ENCODE results near the gene GNS. TPM values are rescaled to one million over a fixed set of nuclear protein-coding genes. Genes with fewer than 3 reads are reported as not detected.

GNS gene
- total and polyA plus RNA-seq, 10 of the 15 experiments (the other 5 are each of a cell fraction or from before 2014, with no cell fraction given), result 4.1 to 33.8 (median 19.1) TPM

DNA sequence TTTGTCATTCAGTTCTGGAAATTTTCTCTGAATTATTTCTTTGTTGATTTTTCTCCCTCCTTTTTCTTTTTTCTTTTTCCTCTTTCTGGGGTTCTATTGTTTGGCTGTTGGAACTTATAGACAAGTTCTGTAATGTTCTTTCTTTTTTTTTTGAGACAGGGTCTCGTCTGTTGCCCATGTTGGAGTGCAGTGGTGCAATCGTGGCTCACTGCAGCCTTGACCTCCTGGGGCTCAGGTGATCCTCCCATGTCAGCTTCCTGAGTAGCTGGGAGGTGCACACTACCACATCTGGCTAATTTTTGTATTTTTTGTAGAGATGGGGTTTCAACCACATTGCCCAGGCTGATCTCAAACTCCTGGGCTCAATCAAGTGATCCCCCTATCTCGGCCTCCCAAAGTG is 35.1 kb upstream of the GNS start:
- no TSS peak for BruUV-seq (replicated peaks)
- H3K4me2 ChIP-seq (ENCODE audit: control insufficient read depth, insufficient read depth), result no peak overlapping the region
- H3K4me3 ChIP-seq, result no peak overlapping the region
- ChIA-PET SMC1A (ENCODE audit: uncharacterized antibody, unreplicated experiment) (interaction anchor here (2.4 to 8.8 kb wide), 3 partner anchors 9 to 439 kb away, joined by 11 to 130 read pairs (median 22); no protein-coding TSS in a partner anchor), POLR2A (no interaction called here), CTCF (interaction anchor here (0.5 to 5.2 kb wide), 13 partner anchors 7 to 438 kb away, joined by 3 to 72 read pairs (median 8); no protein-coding TSS in a partner anchor), RAD21 (ENCODE audit: unreplicated experiment) (interaction anchor here (1.2 to 3.4 kb wide), 3 partner anchors 89 to 439 kb away, joined by 7 to 39 read pairs (median 24); no protein-coding TSS in a partner anchor)
- no peak overlapping the region for H3K27ac ChIP-seq (ENCODE audit: control insufficient read depth, insufficient read depth)
- no peaks in the 10 kb centered on the region for H3K9me3 ChIP-seq (replicated peaks; ENCODE audit: control insufficient read depth, insufficient read depth, low read length)
- H3K9ac ChIP-seq (ENCODE audit: control insufficient read depth, insufficient read depth, low read length), result no peak overlapping the region
- no peaks in the 10 kb centered on the region for H4K20me1 ChIP-seq (ENCODE audit: control insufficient read depth, insufficient read depth)
- 12% methylated on average over 3 of the region's 3 CpGs for WGBS (ENCODE audit: insufficient coverage, insufficient replicate concordance, low lambda C conversion rate, missing lambda C conversion rate)
- FAIRE-seq (no peak), DNase-seq (ENCODE audit: low read depth, low spot score) (no peak), ATAC-seq (no peak)
- TF ChIP-seq MEF2A (IDR thresholded peaks at IDR 0.05; ENCODE audit: insufficient read depth, low read depth, low read length), result no peak
- in situ Hi-C loops (cut with MboI) (loop anchor here (10.0 kb wide), 1 partner anchor 440 kb away; no protein-coding TSS in a partner anchor), intact Hi-C loops (cut with micrococcal nuclease; ENCODE audit: unreplicated experiment) (no loop called here)
- no peaks in the 10 kb centered on the region for H3K36me3 ChIP-seq (ENCODE audit: control insufficient read depth in 2 of 2, insufficient read depth in 2 of 2, low read length in 1 of 2)
- H2AFZ ChIP-seq (ENCODE audit: control insufficient read depth, low read depth, low read length), result no peak overlapping the region
- no peaks in the 10 kb centered on the region for H3K27me3 ChIP-seq (replicated peaks in 1 of 2; ENCODE audit: control insufficient read depth in 2 of 2, insufficient read depth in 2 of 2, low read length in 1 of 2)
- no peaks in the 10 kb centered on the region for H3K4me1 ChIP-seq (ENCODE audit: control insufficient read depth, insufficient read depth, low read length)
- H3K79me2 ChIP-seq (ENCODE audit: control insufficient read depth, insufficient read depth, low read length), result no peaks in the 10 kb centered on the region

DNA sequence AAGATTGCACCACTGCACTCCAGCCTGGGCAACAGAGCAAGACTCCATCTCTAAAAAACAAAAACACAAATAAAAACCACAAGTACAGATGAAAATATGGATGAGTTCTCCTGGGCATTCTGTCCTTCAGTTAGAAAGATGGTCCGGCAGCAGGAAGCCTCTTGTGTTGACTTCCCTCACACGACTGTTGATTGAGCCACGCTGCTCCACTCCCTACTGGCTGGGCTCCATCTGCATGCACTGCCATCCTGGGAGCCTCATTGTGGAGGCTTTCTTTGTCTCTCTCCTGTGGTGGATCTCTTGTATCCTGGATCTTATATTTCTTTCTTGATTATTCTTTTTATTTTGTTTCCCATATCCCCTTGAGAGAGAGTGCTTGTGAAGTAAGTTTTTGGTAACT is 34.4 kb upstream of the GNS start:
- ATAC-seq (no peak), FAIRE-seq (no peak), DNase-seq (ENCODE audit: low read depth, low spot score) (no peak)
- ChIA-PET SMC1A (ENCODE audit: uncharacterized antibody, unreplicated experiment) (no interaction called here), RAD21 (ENCODE audit: unreplicated experiment) (no interaction called here), CTCF (interaction anchor here (0.9 to 2.4 kb wide), 6 partner anchors 8 to 416 kb away, joined by 3 to 10 read pairs (median 6); no protein-coding TSS in a partner anchor), POLR2A (no interaction called here)
- H3K9ac ChIP-seq (ENCODE audit: control insufficient read depth, insufficient read depth, low read length), result no peak overlapping the region
- intact Hi-C loops (cut with micrococcal nuclease; ENCODE audit: unreplicated experiment) (no loop called here), in situ Hi-C loops (cut with MboI) (loop anchor here (10.0 kb wide), 1 partner anchor 441 kb away; no protein-coding TSS in a partner anchor)
- no peaks in the 10 kb centered on the region for H3K9me3 ChIP-seq (replicated peaks; ENCODE audit: control insufficient read depth, insufficient read depth, low read length)
- H2AFZ ChIP-seq (ENCODE audit: control insufficient read depth, low read depth, low read length), result no peak overlapping the region
- TF ChIP-seq EED (IDR thresholded peaks at IDR 0.05; ENCODE audit: low read depth), result no peak
- no peak for TF ChIP-seq BHLHE40 (IDR thresholded peaks at IDR 0.05; ENCODE audit: borderline replicate concordance in 1 of 2, low read depth in 2 of 2, low read length in 1 of 2)
- no TSS peak for BruUV-seq (replicated peaks)
- WGBS (ENCODE audit: insufficient coverage, insufficient replicate concordance, low lambda C conversion rate, missing lambda C conversion rate), result 78% methylated on average over 3 of the region's 3 CpGs
- no peaks in the 10 kb centered on the region for H3K27me3 ChIP-seq (replicated peaks in 1 of 2; ENCODE audit: control insufficient read depth in 2 of 2, insufficient read depth in 2 of 2, low read length in 1 of 2)
- H3K4me2 ChIP-seq (ENCODE audit: control insufficient read depth, insufficient read depth), result no peak overlapping the region
- no peaks in the 10 kb centered on the region for H3K4me1 ChIP-seq (ENCODE audit: control insufficient read depth, insufficient read depth, low read length)
- H3K79me2 ChIP-seq (ENCODE audit: control insufficient read depth, insufficient read depth, low read length), result no peaks in the 10 kb centered on the region
- H3K4me3 ChIP-seq, result no peak overlapping the region
- H4K20me1 ChIP-seq (ENCODE audit: control insufficient read depth, insufficient read depth), result no peaks in the 10 kb centered on the region
- H3K27ac ChIP-seq (ENCODE audit: control insufficient read depth, insufficient read depth), result no peak overlapping the region
- no peaks in the 10 kb centered on the region for H3K36me3 ChIP-seq (ENCODE audit: control insufficient read depth in 2 of 2, insufficient read depth in 2 of 2, low read length in 1 of 2)

All from GM12878 (cell line).